GM10248 (cell line): Measurements from ENCODE around the gene SPECC1L.

Experiments
- CTCF ChIA-PET: fragments of 300-600 bp; sonication (Branson Sonifier 250); formaldehyde crosslinking; extraction: SDS; loops from one replicate; lab custom pipeline; 2021; ENCODE audit warnings: antibody characterized with exemption; lab: Yijun Ruan, JAX
- POLR2A ChIA-PET: fragments of 350-650 bp; sonication (Branson Sonifier 250); formaldehyde crosslinking; extraction: SDS; loops from one replicate; lab custom pipeline; 2020; ENCODE audit warnings: antibody characterized with exemption; lab: Yijun Ruan, JAX
- DNase-seq: peaks from one replicate; pipeline ENCODE4 v3.0.0; 2012; ENCODE audit errors: extremely low spot score
- TF ChIP-seq, protein P1 (sequence below): IDR thresholded peaks from 2 replicates; pipeline ENCODE4 v1.5.1; 2012; ENCODE audit warnings: mild to moderate bottlenecking, low read depth; ENCODE audit errors: extremely low read depth, missing control alignments, control extremely low read depth

SPECC1L gene

DNA sequence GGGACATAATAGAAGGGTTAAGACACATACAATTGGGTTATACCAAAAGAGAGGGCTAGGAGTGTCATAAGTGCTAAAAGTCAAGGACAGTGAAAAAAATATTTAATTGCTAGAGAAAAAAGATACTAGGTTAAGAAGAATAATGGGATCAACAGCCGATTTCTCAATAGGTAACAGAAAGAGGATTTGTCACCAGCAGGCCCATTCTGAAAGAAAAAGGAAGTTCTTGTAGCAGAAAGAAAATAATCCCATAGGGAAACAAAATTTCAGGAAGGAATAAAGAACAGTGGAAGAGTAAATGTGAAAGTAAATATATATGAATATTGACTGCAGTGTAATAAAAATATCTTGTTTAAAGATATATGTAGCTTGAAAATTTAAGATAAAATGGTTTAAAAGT, 113.5 kb downstream of the SPECC1L start:
- POLR2A ChIA-PET: no interaction called here
- TF ChIP-seq, protein P1, sequence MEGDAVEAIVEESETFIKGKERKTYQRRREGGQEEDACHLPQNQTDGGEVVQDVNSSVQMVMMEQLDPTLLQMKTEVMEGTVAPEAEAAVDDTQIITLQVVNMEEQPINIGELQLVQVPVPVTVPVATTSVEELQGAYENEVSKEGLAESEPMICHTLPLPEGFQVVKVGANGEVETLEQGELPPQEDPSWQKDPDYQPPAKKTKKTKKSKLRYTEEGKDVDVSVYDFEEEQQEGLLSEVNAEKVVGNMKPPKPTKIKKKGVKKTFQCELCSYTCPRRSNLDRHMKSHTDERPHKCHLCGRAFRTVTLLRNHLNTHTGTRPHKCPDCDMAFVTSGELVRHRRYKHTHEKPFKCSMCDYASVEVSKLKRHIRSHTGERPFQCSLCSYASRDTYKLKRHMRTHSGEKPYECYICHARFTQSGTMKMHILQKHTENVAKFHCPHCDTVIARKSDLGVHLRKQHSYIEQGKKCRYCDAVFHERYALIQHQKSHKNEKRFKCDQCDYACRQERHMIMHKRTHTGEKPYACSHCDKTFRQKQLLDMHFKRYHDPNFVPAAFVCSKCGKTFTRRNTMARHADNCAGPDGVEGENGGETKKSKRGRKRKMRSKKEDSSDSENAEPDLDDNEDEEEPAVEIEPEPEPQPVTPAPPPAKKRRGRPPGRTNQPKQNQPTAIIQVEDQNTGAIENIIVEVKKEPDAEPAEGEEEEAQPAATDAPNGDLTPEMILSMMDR: no peak
- CTCF ChIA-PET: interaction anchor here (1.3 kb wide), 1 partner anchor 36 kb away, joined by 3 read pairs; no protein-coding TSS in a partner anchor
- DNase-seq: no peak

DNA sequence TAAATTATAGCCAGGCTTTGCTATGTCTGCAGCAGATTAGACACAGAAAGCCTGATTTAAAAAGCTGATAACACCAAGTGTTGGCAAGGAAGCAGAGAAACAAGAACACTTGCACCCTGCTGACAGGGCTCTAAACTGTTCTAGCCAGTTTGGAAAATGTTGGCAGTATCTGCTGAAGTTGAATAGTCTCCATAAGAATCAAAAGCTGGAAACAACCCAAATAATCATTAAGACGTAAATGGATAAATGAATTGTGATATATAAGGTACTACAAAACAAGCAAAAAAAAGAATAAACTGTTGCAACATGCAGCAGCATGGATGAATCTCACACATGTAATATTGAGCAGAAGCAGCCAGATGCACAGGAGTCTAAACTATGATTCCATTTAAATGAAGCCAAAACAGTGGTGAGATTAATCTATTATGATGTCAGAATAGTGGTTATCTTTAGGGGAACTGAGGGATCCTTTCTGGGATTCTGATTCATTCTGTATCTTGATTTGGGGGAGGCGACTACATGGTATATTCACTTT, 116.4 kb downstream of the SPECC1L start:
- ChIA-PET POLR2A (no interaction called here), CTCF (no interaction called here)
- TF ChIP-seq, protein P1: no peak
- no peak for DNase-seq

DNA sequence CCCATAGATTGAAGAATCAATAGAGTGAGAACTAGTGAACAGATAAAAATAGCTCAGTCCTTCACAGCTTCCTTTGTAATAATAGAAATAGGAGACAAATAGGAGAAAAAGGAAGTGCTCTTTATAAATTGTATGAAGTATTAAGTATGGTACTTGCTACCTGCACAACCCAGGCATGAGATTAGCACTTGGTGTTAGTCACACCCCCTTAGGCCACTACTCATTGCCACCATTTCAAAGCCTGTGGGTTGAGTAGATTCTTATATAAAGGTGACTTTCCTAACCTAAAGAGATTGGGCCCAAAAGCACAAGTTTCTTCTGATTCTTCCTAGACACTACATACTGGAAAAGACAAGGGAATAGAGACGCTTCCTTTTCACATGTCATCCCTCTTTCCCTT, 119.0 kb downstream of the SPECC1L start:
- POLR2A ChIA-PET: no interaction called here
- CTCF ChIA-PET: no interaction called here
- DNase-seq: no peak
- TF ChIP-seq, protein P1: no peak

GRCh38 chr22:24390156-24390555, 119.5 kb downstream of the SPECC1L start:
- ChIA-PET POLR2A (no interaction called here), CTCF (interaction anchor here (0.9 to 1.0 kb wide), 2 partner anchors 34 to 115 kb away, joined by 3 read pairs; no protein-coding TSS in a partner anchor)
- no peak for DNase-seq
- TF ChIP-seq, protein P1: no peak

DNA sequence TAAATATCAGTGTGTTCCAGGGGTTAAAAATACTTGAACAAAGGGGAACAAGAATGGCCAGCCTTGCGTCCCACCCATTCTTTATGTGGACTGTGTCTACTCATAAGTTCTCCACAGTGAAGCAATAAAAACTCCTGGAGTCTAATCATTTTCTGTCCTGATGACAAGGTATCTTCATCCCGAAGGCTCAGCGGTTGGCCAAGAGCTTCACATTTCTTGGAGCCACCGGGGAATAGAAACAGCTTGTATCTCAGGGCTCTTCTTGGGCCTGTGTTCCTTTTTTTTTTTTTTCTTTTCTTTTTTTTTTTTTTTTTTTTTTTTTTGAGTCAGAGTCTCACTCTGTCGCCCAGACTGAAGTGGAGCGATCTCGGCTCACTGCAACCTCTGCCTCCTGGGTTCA, 119.9 kb downstream of the SPECC1L start:
- CTCF ChIA-PET: interaction anchor here (0.9 to 1.0 kb wide), 2 partner anchors 33 to 115 kb away, joined by 3 read pairs; no protein-coding TSS in a partner anchor
- TF ChIP-seq, protein P1: no peak
- POLR2A ChIA-PET: no interaction called here
- DNase-seq: no peak

DNA sequence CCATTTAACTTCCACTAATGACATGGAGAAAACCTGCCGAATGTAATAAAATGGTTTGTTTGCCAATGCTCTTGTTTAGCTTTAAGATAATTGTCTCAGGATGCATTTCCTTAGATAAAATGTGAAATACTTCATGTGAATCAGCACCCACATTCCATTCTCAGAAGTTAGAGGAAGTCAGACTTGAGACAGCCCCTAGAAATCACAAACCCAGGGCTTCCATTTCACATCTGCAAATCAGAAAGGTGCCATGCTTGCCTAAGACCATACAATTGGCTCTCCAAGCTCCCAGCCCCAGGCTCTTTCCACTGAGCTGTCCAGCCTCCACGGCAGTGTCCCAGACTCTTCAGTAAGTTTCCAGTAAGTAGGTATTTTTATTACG, 121.2 kb downstream of the SPECC1L start:
- ChIA-PET CTCF (no interaction called here), POLR2A (no interaction called here)
- DNase-seq: no peak
- TF ChIP-seq, protein P1: no peak
